ELF-1 (cell line): ENCODE data around the gene HDAC10.
A peak's percentile ranks its signal among the peaks of the same experiment; 100 is the strongest.
"Not testable (repeated sequence)": the region's sequence is repeated elsewhere in the genome, so short reads cannot be mapped to it uniquely, and the experiment has no call there.

Experiments used
- DNase-seq: peaks from one replicate; pipeline ENCODE4 v3.0.0-alpha.2; 2016; ENCODE audit warnings: low read depth, low spot score

HDAC10 gene

DNA sequence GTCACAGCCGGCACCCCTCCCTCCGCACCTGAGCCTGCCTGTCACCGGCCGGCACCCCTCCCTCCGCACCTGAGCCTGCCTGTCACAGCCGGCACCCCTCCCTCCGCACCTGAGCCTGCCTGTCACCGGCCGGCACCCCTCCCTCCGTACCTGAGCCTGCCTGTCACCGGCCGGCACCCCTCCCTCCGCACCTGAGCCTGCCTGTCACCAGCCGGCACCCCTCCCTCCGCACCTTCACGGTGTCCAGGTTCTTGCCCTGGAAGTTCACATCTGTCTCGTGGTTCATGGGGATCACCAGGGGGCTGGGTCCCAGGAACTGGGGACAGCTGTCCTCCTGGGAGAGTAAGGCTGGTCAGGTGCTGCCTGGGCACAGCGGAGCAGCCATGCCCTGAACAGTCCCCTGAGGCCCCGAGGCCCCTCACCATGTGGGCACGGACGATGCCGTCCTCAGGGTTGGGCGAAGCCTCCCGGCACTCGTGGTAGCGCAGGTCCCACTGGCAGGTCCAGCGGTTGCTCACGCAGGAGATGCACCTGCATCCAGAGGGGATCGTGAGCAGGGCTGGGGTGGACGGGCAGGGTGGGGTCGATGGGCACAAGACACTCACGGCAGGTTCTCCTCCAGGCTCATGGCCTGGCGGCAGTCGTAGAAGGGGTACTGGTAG lies 34.6 kb upstream of the HDAC10 start:
- DNase-seq = no peak

- DNase-seq = no peak
Observed at GRCh38 chr22:50284479-50284878, 33.4 kb upstream of the HDAC10 start.

DNA sequence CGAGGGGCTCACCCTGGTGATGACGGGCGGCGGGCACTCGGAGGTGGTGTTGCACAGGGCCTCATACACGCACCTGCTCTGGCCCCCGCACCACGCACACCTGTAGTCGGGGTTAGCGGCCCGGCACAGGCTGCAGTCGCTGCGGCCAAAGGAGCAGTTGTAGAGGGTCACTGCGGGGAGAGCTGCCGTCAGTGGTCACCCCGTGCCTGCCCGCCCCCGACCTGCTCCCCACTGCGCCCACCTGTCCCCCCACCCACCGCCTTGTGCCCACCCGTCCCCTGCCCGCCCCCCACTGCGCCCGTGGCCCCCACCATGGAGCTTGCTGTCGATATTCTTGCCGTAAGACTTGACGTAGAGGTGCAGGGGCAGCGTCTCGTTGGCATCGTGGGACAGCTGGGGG lies 32.8 kb upstream of the HDAC10 start:
- no peak for DNase-seq

- DNase-seq = peak; percentile 61
Observed at GRCh38 chr22:50282361-50283155, 31.5 kb upstream of the HDAC10 start.

DNA sequence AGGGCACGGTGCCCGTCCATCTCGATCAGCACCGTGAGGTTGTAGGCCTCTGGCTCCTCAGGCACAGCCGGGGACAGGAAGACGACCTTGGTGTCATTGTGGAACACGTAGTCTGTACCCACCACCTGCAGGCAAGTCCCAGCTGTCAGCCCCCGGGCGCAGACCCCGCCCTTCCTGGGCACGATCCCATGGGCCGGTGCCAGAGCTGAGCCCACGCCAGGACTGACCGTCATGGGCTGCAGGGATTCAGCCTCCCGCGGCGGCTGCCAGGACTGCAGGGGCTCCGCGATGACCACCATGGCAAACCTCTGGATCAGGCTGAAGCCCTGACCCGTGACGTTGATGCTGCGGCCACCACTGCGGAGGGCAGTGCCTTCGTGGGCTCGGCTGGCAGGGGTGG lies 30.9 kb upstream of the HDAC10 start:
- DNase-seq = no peak

DNA sequence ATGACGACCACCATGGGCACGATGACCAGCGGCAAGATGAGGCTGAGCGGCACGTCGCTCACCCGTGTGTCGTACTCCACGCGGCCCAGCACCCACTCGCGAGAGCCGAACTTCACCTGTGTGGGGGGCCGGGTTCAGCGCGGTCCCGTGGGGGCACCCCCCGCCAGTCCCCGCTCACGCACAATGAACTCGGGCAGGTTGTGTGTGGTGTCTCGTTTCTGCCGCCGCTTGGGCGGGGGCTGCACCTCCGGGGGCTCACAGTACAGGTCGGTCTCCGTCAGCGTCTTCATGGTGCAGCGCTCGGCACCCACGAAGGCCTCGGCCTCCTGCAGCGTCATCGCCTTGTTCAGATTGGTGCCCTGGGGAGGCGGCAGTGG lies 30.3 kb upstream of the HDAC10 start:
- no peak for DNase-seq

DNA sequence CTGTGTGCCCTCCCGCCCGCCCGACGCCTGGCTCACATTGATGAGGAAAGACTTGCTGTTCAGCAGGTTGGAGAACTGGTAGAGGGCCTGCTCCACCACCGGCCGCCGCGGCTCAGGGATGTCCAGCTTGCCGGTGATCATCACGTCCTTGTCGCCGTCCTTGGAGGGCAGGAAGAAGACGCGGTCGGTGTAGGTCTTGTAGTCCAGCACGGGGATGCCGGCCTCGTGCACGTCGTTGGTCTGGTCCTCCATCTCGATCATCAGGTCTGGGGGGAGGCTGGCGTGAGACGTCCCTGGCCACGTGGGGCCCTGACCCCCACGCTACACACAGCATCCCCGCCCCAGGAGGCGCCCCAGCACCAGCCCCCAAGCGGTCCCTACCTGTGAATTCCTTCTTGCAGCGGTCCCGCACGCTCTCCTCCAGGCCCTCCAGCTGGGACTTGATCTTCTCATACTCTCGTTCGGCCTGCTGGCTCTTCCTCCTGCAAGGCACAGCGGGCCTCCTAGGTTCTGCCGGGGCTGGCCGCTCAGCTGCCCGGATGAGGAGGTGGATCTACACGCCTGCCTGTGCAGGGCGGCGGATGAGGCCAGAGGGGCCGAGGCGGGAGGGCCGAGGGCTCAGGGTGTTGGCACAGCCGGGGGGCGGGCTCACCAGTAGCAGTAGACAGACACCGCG lies 29.8 kb upstream of the HDAC10 start:
- no peak for DNase-seq

DNA sequence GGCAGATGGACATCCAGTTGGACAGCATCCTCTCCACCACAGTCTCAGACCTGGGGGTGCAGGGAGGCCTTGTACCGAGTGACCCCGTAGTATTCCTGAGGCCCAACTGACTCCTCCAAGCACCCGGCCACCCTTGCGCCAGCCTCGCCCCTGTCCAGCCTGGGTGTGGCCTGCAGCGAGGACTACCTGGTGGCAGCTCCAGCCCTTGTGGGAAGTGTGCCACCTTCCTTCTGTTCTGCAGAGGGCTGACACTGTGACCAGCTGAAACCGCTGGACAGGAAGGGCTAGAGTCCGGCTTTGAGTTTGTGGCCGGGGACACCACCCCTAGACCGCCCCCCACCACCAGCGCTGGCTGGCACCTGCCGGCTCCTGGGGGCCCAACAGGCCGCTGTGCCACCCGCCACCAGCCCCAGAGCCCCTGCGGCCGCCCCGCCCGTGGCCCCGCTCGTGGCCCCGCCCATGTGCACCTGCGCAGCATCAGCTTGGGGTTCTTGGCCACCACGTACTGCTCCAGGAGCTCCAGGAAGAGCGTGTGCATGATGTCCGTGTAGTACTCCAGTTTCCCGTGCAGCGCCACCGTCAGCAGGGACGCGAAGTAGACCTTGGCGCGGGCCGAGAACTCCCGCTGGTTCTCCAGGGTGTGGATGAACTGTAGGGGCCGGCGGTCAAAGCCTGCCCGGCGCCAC lies 29.1 kb upstream of the HDAC10 start:
- no peak for DNase-seq

GRCh38 chr22:50278956-50279619 lies 28.0 kb upstream of the HDAC10 start:
- DNase-seq = no peak

DNA sequence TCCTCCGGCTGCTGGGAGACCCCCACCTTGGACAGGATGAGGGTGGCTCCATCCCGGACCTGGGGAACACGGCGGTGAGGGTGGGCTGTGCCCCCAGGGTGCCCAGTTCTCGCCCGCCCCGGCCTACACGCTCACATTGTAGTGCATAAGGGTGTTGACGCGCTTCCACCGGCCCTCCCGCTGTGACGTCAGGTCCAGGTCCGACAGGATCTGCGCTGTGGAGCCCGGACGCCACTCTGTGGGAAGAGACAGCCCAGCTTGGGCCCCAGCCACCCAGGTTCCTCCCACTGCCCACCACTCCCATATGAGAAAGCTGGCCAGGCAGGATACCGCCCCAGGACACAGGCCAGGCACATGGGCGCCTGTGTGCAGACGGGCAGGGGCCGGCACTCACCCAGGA lies 27.4 kb upstream of the HDAC10 start:
- DNase-seq = no peak

- no peak for DNase-seq
Observed at GRCh38 chr22:50277761-50278160, 26.7 kb upstream of the HDAC10 start.

DNA sequence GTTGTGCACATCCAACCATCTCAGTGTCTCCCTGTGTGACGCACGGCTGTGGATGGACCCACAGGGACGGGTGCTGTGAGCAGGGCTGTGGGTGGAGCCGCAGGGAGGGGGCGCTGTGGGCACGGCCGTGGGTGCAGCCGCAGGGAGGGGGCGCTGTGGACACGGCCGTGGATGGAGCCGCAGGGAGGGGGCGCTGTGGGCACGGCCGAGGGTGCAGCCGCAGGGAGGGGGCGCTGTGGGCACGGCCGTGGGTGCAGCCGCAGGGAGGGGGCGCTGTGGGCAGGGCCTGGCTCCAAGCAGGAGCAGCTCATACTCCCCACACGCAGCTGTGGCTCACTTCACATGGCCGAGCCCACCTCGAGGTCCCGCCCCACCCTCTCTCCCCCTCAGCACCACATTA lies 25.1 kb upstream of the HDAC10 start:
- DNase-seq = no peak

- no peak for DNase-seq
Observed at GRCh38 chr22:50275181-50276055, 24.4 kb upstream of the HDAC10 start.

DNA sequence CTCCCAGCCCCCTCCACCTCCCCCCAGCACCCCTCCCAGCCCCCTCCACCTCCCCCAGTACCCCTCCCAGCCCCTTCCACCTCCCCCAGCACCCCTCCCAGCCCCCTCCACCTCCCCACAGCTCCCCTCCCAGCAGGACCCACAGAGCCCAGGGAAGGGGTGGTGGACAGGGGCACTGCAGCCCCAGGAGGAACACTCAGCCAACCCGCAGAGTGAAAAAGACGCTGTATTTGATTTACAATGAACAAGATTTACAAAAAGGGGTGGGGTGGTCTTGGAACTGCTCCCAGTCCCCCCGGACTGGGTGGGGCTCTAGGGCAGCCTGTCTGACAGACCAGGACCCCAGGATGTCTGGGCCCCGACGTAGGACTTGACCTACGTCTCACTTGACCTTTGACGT lies 23.7 kb upstream of the HDAC10 start:
- DNase-seq = no peak

- peak; percentile 63 for DNase-seq
Observed at GRCh38 chr22:50274311-50274710, 23.2 kb upstream of the HDAC10 start.

- DNase-seq = not testable (repeated sequence)
Observed at GRCh38 chr22:50273781-50274180, 22.7 kb upstream of the HDAC10 start.

- DNase-seq = not testable (repeated sequence)
Observed at GRCh38 chr22:50273352-50273751, 22.3 kb upstream of the HDAC10 start.

DNA sequence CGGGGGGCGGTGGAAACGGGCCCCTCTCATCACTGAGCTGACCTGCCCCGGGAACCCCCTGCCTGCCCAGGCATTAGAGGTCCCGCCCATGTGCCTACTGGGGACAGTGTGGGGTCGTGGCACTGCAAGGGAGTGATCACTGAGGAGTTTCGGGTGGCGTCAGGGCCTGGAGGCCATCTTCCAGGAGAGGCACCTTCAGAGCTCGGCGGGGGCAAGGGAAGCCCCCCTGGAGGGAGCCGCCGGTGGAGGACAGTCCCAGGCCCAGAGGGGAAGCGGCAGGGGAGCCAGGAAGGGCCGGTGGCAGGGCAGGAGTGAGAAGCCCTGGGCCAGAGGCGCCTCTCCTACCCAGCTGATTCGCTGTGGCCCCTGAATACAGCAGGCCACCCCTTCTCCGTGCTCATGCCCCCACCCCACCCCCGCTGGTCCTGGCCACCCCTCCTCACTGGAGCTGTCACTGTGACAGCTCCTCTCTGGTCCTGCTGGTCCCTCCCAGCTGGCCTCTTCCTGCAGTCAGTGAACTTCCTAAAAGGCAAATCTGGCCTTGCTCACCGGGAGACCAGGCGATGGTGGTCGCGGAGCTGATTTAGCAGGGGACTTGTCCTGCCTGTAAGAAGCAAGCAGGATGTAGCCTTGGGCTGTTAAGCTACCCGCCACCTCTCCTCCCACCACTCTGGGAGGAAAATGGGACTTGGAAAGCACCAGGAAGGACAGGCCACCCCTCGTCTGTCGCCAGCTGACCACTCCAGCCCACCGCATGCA lies 21.2 kb upstream of the HDAC10 start:
- DNase-seq = peak; percentile 36

DNA sequence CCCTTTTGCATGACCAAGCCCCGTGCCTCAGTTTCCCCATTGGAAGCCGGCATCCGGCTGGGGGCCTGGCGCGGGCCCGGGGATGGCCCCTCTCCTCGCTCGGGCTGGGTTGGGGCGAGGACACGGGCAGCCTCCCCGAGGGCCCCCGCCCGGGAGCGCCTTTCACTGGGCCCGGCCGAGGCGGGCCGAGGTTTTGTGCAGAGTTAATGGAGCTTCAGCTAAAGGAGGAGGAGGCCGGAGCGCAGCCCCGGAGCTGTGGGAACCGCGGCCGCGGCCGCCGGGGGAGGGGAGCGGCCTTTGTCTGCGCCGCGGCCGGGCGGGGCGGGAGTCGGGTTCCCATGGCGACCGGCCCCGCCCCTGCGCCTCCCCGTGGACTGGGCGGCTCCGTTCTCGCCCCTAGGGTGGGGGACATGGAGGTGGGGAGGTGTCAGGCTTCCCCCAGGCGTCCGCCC lies 20.5 kb upstream of the HDAC10 start:
- DNase-seq = peak; percentile 87
